H1 (cell line): ENCODE data around the gene PLA2G2E. TPM values are rescaled to one million over a fixed set of nuclear protein-coding genes. Genes with fewer than 3 reads are reported as not detected.

Source experiments
- CTCF ChIA-PET: fragments of 300-600 bp; sonication (Branson Sonifier 250); formaldehyde crosslinking; loops from one replicate; lab custom pipeline; 2021; ENCODE audit not compliant: partially characterized antibody; lab: Charles Lee
- POLR2A ChIA-PET: fragments of 300-600 bp; sonication (Branson Sonifier 250); formaldehyde crosslinking; loops from one replicate; lab custom pipeline; 2021; ENCODE audit warnings: inconsistent platforms; ENCODE audit not compliant: partially characterized antibody; lab: Charles Lee
- DNase-seq, 2 experiments: peaks; one replicate each; pipeline versions ENCODE4 v3.0.0 to v3.0.0-alpha.2; 2010 to 2022; ENCODE audit warnings: low spot score in 2 of 2, low read depth in 1 of 2, mixed read lengths in 1 of 2
- FAIRE-seq: peaks from 2 replicates; lab custom pipeline; 2011; peaks lifted over from hg19 to GRCh38; lab: Jason Lieb, UNC
- H2AFZ ChIP-seq: 2 replicates; pipeline ENCODE4 v1.8.1; 2012; ENCODE audit warnings: low read length, inconsistent platforms
- H2AK5ac ChIP-seq: 2 replicates; pipeline ENCODE4 v1.6.1; 2013; ENCODE audit warnings: low read depth, low read length
- H2BK120ac ChIP-seq: replicated peaks from 2 replicates; pipeline ENCODE3; 2013; ENCODE audit warnings: low read depth, low read length, inconsistent platforms
- H2BK12ac ChIP-seq: 2 replicates; pipeline ENCODE4 v1.6.1; 2013; ENCODE audit warnings: low read depth, low read length
- H2BK15ac ChIP-seq: 2 replicates; pipeline ENCODE4 v1.6.1; 2013; ENCODE audit warnings: low read length
- H2BK20ac ChIP-seq: 2 replicates; pipeline ENCODE4 v1.6.1; 2013; ENCODE audit warnings: low read length
- H2BK5ac ChIP-seq: 2 replicates; pipeline ENCODE4 v1.6.1; 2013; ENCODE audit warnings: low read depth, low read length
- H3K14ac ChIP-seq: 2 replicates; pipeline ENCODE4 v1.6.1; 2013; ENCODE audit warnings: inconsistent platforms; ENCODE audit not compliant: insufficient read length
- H3K18ac ChIP-seq: 2 replicates; pipeline ENCODE4 v1.6.1; 2013; ENCODE audit warnings: low read length; ENCODE audit errors: extremely low read depth
- H3K23ac ChIP-seq: 2 replicates; pipeline ENCODE4 v1.6.1; 2013; ENCODE audit warnings: inconsistent platforms; ENCODE audit not compliant: insufficient read length
- H3K23me2 ChIP-seq: 2 replicates; pipeline ENCODE4 v1.6.1; 2013; ENCODE audit warnings: low read depth, low read length
- H3K27ac ChIP-seq: 2 replicates; pipeline ENCODE4 v1.6.1; 2011; ENCODE audit warnings: low read depth, low read length, inconsistent platforms
- H3K27me3 ChIP-seq, 4 experiments: replicated peaks in 1 of 4; 1 replicate in 1 of 4; 2 replicates in 3 of 4; pipeline versions ENCODE4 v1.6.1 to v1.8.1; 2011 to 2013; ENCODE audit warnings: low read length in 3 of 4, mild to moderate bottlenecking in 3 of 4, inconsistent platforms in 2 of 4, mixed read lengths in 2 of 4, moderate library complexity in 1 of 4; ENCODE audit not compliant: control insufficient read depth in 3 of 4, insufficient read depth in 3 of 4; ENCODE audit errors: extremely low read depth in 1 of 4
- H3K36me3 ChIP-seq, 4 experiments: 2 replicates each; pipeline versions ENCODE4 v1.6.1 to v1.8.1; 2011 to 2013; ENCODE audit warnings: mild to moderate bottlenecking in 4 of 4, low read length in 3 of 4, moderate library complexity in 2 of 4, control low read depth in 1 of 4, inconsistent platforms in 1 of 4; ENCODE audit not compliant: insufficient read depth in 4 of 4, control insufficient read depth in 2 of 4
- H3K4ac ChIP-seq: replicated peaks from 2 replicates; pipeline ENCODE3; 2013; ENCODE audit warnings: low read length, low read depth, mixed read lengths, inconsistent platforms; ENCODE audit not compliant: insufficient read length
- H3K4me1 ChIP-seq, 4 experiments: replicated peaks in 1 of 4; 1 replicate in 1 of 4; 2 replicates in 3 of 4; pipeline versions ENCODE4 v1.6.1 to v1.8.1; 2011 to 2013; ENCODE audit warnings: low read length in 3 of 4, inconsistent platforms in 2 of 4, mixed read lengths in 1 of 4; ENCODE audit not compliant: insufficient read depth in 4 of 4, control insufficient read depth in 3 of 4
- H3K4me2 ChIP-seq, 2 experiments: 2 replicates each; pipeline versions ENCODE4 v1.6.1 to v1.8.1; 2011 to 2013; ENCODE audit warnings: low read depth in 2 of 2, low read length in 2 of 2, control low read depth in 1 of 2, inconsistent platforms in 1 of 2, mild to moderate bottlenecking in 1 of 2; ENCODE audit not compliant: insufficient read depth in 1 of 2
- H3K4me3 ChIP-seq, 4 experiments: fragments of 200-600, 300-600 bp in 1 of 4; sonication (generic), shearing (Covaris generic), sonication (Bioruptor Twin) in 1 of 4; 2 replicates each; pipeline versions ENCODE4 v1.5.1 to v1.8.1; 2011 to 2016; ENCODE audit warnings: low read length in 4 of 4, low read depth in 3 of 4, control low read depth in 2 of 4, inconsistent platforms in 2 of 4, mild to moderate bottlenecking in 2 of 4, mixed read lengths in 1 of 4, moderate library complexity in 1 of 4; ENCODE audit not compliant: insufficient read depth in 2 of 4; ENCODE audit errors: extremely low read depth in 1 of 4
- H3K56ac ChIP-seq: replicated peaks from 2 replicates; pipeline ENCODE3; 2013; ENCODE audit warnings: low read depth, mild to moderate bottlenecking, mixed read lengths, low read length, inconsistent platforms; ENCODE audit not compliant: insufficient read length
- H3K79me1 ChIP-seq: 2 replicates; pipeline ENCODE4 v1.6.1; 2013; ENCODE audit warnings: low read depth, low read length, control low read depth
- H3K79me2 ChIP-seq, 2 experiments: 2 replicates each; pipeline versions ENCODE4 v1.6.1 to v1.8.1; 2012 to 2013; ENCODE audit warnings: low read length in 2 of 2, mild to moderate bottlenecking in 2 of 2, inconsistent platforms in 1 of 2; ENCODE audit not compliant: insufficient read depth in 2 of 2, control insufficient read depth in 1 of 2
- H3K9ac ChIP-seq, 4 experiments: replicated peaks in 1 of 4; 1 replicate in 1 of 4; 2 replicates in 3 of 4; pipeline versions ENCODE4 v1.6.1 to v1.8.1; 2011 to 2013; ENCODE audit warnings: low read depth in 3 of 4, low read length in 3 of 4, control low read depth in 2 of 4, mild to moderate bottlenecking in 2 of 4, moderate library complexity in 2 of 4, inconsistent platforms in 1 of 4; ENCODE audit errors: extremely low read depth in 1 of 4
- H3K9me3 ChIP-seq, 2 experiments: 2 replicates each; pipeline versions ENCODE4 v1.6.1 to v1.8.1; 2012 to 2013; ENCODE audit warnings: mild to moderate bottlenecking in 2 of 2, moderate library complexity in 2 of 2, control low read depth in 1 of 2, inconsistent platforms in 1 of 2, low read depth in 1 of 2, low read length in 1 of 2, mixed read lengths in 1 of 2; ENCODE audit not compliant: insufficient read depth in 2 of 2
- H4K20me1 ChIP-seq, 2 experiments: replicated peaks in 1 of 2; 2 replicates each; pipeline versions ENCODE3 to v1.8.1; 2011 to 2013; ENCODE audit warnings: inconsistent platforms in 2 of 2, low read length in 2 of 2, mild to moderate bottlenecking in 1 of 2; ENCODE audit not compliant: insufficient read depth in 2 of 2, control insufficient read depth in 1 of 2
- H4K5ac ChIP-seq: 2 replicates; pipeline ENCODE4 v1.6.1; 2013; ENCODE audit warnings: low read length, low read depth, mixed read lengths, inconsistent platforms; ENCODE audit not compliant: insufficient read length
- H4K8ac ChIP-seq: 2 replicates; pipeline ENCODE4 v1.8.0; 2013; ENCODE audit warnings: mild to moderate bottlenecking, moderate library complexity, low read length, inconsistent platforms; ENCODE audit not compliant: insufficient read depth; ENCODE audit errors: extremely low read depth
- H4K91ac ChIP-seq: replicated peaks from 2 replicates; pipeline ENCODE3; 2013; ENCODE audit warnings: low read length, mixed read lengths, inconsistent platforms; ENCODE audit not compliant: insufficient read length
- WGBS, 2 experiments: shearing (Covaris generic) in 1 of 2; methylation state at CpG; one replicate each; pipeline versions ENCODE4 v1.1.6 to v1.1.7; 2013 to 2015; ENCODE audit warnings: low lambda C conversion rate in 2 of 2, mixed read lengths in 2 of 2, inconsistent platforms in 1 of 2, low coverage in 1 of 2, missing lambda C conversion rate in 1 of 2; ENCODE audit not compliant: insufficient replicate concordance in 2 of 2, insufficient coverage in 1 of 2, insufficient read length in 1 of 2; ENCODE audit errors: extremely low coverage in 1 of 2, missing lambda C conversion rate in 1 of 2; 5-methylcytosine and 5-hydroxymethylcytosine counted together
- polyA plus RNA-seq, 7 experiments: library from polyadenylated mRNA; depleted of rRNA in 3 of 7; stranded (reverse) in 5 of 7; unstranded in 2 of 7; fragments of >200 nt in 5 of 7; fragments of 200-250 nt in 2 of 7; gene quantifications; 1 replicate in 5 of 7; 2 replicates in 1 of 7; 4 replicates in 1 of 7; pipeline versions ENCODE4 v1.2.1 to v1.2.3, GENCODE V29; 2011 to 2013; ENCODE audit warnings: missing spikeins in 2 of 7, mixed read lengths in 2 of 7
- total RNA-seq: library from RNA; stranded (reverse); fragmentation: NEBNext Ultra II Directional; extraction: Animal tissue kit (Norgen Biotek cat#: 25700); gene quantifications from 2 replicates; pipeline ENCODE4 v1.2.1, GENCODE V29; 2021

The PLA2G2E gene
- total and polyA plus RNA-seq, 2 of the 8 experiments (the other 6 are each of a cell fraction or from before 2014, with no cell fraction given) = not detected

DNA sequence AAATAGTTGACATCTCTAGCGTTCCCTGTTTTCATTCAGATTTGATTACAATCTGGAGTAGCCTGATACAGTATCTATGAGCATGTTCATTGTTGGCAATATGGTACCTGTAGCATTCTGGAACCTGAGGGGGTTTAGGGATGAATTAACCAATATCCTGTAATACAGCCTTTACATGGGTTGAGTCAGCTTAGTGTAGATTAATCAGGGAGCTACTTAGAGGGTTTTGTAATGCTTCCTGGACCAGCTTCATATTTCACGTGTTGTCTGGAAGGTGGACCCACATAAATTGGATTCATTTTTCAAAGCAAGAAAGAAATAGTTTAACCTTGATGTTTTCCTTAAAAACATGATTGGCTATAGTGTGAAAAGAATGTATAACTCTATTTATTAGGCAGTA is 37.6 kb downstream of the PLA2G2E start:
- WGBS, 2 experiments = 91% methylated on average over 2 of the region's 2 CpGs; no CpG with 5 or more reads in 1 of the 2 experiments
- H4K20me1 ChIP-seq = peaks cover 3 to 15% of the 10 kb centered on the region in 2 experiments
- POLR2A ChIA-PET = no interaction called here

More for the DNA sequence above, 37.6 kb downstream of the PLA2G2E start:
- FAIRE-seq (no peak), DNase-seq (no peak)
- Histone ChIP-seq H3K27me3 (no peaks in the 10 kb centered on the region), H2BK12ac (no peak overlapping the region), H3K9me3 (0 out of 4 replicates have a peak, but pooled peaks cover 0 to under 1% of the 10 kb centered on the region in 2 experiments), H4K91ac (no peak overlapping the region), H3K36me3 (peaks cover 0 to 5% (median 2%) of the 10 kb centered on the region in 4 experiments; a peak in 3 of 8 replicates), H2AK5ac (no peak overlapping the region), H3K23me2 (no peaks in the 10 kb centered on the region; the same call in 1 of the 2 replicates), H3K9ac (no peak overlapping the region), H2BK120ac (no peak overlapping the region), H3K4me3 (no peak overlapping the region), H2BK5ac (no peak overlapping the region), H3K23ac (no peak overlapping the region), H3K14ac (no peak overlapping the region), H2BK20ac (no peak overlapping the region), H3K4ac (no peak overlapping the region), H3K4me2 (no peak overlapping the region), H3K18ac (no peak overlapping the region), H4K5ac (no peak overlapping the region), H3K79me1 (peaks cover 8% of the 10 kb centered on the region; the same call in 1 of the 2 replicates), H3K56ac (no peak overlapping the region), H3K4me1 (peaks cover 0 to 5% (median 3%) of the 10 kb centered on the region in 4 experiments; a peak in 3 of 7 replicates), H2BK15ac (no peak overlapping the region), H3K79me2 (peaks cover 16 to 75% of the 10 kb centered on the region in 2 experiments), H4K8ac (no peak overlapping the region), H2AFZ (no peak overlapping the region), H3K27ac (no peak overlapping the region)
- CTCF ChIA-PET = interaction anchor here (1.0 to 1.3 kb wide), 2 partner anchors 9 to 89 kb away, joined by 5 to 8 read pairs; no protein-coding TSS in a partner anchor
